PFSK-1 (cell line): ENCODE results near the gene GANAB.

Source experiments
- FOXP2 ChIP-seq: optimal IDR thresholded peaks from 2 replicates; pipeline ENCODE3; 2011; ENCODE audit warnings: borderline replicate concordance, control low read depth, inconsistent platforms; ENCODE audit not compliant: insufficient read depth; ENCODE audit errors: extremely low read length, extremely low read depth
- POLR2AphosphoS5 ChIP-seq: IDR thresholded peaks from 2 replicates; pipeline ENCODE4 v1.6.1; 2012; ENCODE audit warnings: low read depth, mild to moderate bottlenecking, control low read depth, low read length, moderate library complexity
- REST ChIP-seq, 2 experiments: IDR thresholded peaks; 2 replicates each; pipeline versions ENCODE4 v1.6.1 to v1.8.0; 2011 to 2012; ENCODE audit warnings: low read depth in 2 of 2, low read length in 2 of 2, control low read depth in 1 of 2, inconsistent platforms in 1 of 2, mild to moderate bottlenecking in 1 of 2, moderate library complexity in 1 of 2; ENCODE audit not compliant: insufficient read depth in 1 of 2
- SIN3A ChIP-seq: IDR thresholded peaks from 2 replicates; pipeline ENCODE4 v1.6.1; 2012; ENCODE audit warnings: mild to moderate bottlenecking, low read length, moderate library complexity, borderline replicate concordance; ENCODE audit not compliant: insufficient read depth
- TAF1 ChIP-seq: IDR thresholded peaks from 2 replicates; pipeline ENCODE4 v1.6.1; 2012; ENCODE audit warnings: low read length, control low read depth, borderline replicate concordance; ENCODE audit not compliant: insufficient read depth

DNA sequence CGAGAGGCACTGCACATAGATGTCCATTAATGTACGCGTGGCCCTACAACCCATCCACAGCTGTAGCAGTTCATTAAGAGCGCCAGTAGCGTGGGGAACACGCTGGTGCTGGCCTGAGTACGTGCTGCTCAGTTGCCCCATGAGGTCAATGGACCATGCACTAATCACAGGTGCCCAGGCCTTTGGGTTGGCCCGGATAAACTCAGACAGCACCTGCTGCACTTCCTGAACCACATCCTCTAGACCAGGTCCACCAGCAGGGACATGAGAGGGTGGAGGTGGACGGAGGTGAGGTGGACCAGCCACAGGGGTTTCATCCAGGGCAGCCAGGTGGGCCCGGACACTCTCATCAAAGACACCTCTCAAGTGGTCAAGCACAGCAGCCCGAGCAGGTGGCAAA lies 3.1 kb upstream of the GANAB start:
- TF ChIP-seq SIN3A (no peak), REST (IDR thresholded peaks at IDR 0.05; ENCODE audit: insufficient read depth in 1 of 2, low read depth in 2 of 2, low read length in 2 of 2) (no peak), TAF1 (no peak), POLR2AphosphoS5 (no peak), FOXP2 (no peak)
